Measurements from ENCODE around the gene MGA. TPM values are rescaled to one million over a fixed set of nuclear protein-coding genes. Genes with fewer than 3 reads are reported as not detected.
"Not testable (repeated sequence)": the region's sequence is repeated elsewhere in the genome, so short reads cannot be mapped to it uniquely, and the experiment has no call there.

The MGA gene
- total RNA-seq, 1 donor from 2014 or later: 42.0 TPM

DNA sequence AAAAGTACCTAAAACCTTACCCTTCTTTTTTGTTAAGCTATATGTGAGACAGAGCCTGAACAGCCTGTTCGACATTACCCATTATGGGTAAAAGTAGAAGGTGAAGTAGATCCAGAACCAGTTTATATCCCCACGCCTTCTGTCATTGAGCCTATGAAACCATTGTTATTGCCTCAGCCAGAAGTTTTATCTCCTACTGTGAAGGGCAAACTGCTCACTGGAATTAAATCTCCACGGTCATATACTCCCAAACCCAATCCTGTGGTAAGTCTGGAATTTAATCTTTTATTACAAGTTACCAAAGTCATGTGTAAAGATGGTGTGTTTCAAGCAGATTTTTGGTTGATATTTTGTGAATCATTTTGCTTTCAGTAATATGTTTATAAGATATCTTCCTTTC, 66.9 kb downstream of the MGA start:
- no peak for DNase-seq

- not testable (repeated sequence) for DNase-seq
Measured at GRCh38 chr15:41728061-41728460, 67.9 kb downstream of the MGA start.

DNA sequence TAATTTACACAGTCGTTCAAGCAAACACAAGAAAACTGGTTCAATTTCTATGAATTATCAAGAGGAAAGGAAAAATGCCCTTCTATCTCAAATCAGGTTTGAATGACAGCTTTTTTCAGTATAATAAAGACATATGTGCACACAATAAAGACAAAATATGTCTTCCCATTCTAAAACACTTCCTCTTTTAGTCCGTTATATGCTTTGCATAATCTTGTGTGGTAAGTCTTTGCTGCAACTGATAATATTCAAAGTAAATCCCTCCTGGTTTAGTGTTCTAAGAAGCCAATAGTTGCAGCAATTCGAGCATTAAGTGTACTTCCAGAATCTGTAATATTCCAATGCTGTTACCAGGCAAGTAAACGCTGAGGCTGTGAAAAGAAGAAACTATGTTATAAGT, 70.3 kb downstream of the MGA start:
- no peak for DNase-seq

DNA sequence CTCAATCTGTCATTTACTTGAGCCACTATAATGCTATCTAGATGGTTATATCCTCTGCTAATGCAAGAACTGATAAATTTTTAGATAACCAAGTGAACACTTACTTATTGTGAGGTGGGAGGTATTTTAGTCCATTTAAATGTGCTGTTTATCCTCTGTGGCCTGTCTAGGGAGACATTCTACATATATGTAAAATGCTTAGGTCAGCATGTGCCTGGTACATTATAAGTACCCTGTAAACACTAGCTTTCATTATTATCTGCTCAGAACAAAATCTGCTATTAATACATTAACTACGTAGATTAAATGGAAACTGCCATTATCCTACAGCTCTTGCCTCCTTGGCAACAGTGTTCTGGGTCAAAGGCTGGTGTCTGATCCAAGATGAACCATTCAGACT, 72.3 kb downstream of the MGA start:
- no peak for DNase-seq

- DNase-seq: no peak
Measured at GRCh38 chr15:41734079-41734478, 73.9 kb downstream of the MGA start.

GRCh38 chr15:41735046-41735445, 74.8 kb downstream of the MGA start:
- DNase-seq: no peak

- not testable (repeated sequence) for DNase-seq
Measured at GRCh38 chr15:41735492-41735891, 75.3 kb downstream of the MGA start.

DNA sequence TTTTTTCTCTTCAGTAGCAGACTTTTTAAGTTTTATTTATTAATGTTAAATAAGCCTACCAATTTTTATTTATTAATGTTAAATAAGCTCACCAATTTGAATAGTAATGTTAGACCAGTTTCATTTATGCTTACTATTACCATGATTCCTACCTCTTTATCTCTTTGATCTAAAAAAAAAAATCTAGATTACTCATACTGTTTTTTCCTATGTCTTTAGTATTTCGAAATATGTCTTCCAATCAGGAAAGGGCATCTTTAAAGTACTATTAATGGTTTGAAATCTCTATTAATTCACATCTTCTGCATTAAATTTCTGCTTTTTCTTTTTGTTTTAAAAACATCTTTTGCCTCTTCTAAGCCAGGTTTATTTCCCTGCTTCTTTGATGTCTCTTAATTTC, 86.6 kb downstream of the MGA start:
- DNase-seq: peak; percentile 12

DNA sequence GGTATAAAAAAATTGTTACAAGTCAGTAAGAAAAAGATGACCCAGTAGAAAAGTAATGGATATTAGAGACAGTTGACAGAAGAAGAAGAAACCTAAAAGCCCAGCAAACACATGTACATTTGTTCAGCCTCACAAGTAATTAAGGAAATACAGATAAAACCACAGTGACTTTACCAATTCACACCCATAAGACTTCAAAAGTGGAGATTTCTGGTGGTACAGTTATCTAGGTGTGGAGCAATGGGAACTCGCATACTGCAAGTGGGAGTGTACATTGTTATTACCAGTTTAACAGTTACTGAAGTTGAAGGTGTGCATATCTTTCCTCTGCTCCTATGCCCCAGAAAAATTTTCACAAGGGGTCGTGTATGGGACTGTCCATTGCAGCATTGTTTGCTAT, 96.0 kb downstream of the MGA start:
- no peak for DNase-seq

- DNase-seq: peak; percentile 88
Measured at GRCh38 chr15:41772720-41773331, 112.6 kb downstream of the MGA start.

DNA sequence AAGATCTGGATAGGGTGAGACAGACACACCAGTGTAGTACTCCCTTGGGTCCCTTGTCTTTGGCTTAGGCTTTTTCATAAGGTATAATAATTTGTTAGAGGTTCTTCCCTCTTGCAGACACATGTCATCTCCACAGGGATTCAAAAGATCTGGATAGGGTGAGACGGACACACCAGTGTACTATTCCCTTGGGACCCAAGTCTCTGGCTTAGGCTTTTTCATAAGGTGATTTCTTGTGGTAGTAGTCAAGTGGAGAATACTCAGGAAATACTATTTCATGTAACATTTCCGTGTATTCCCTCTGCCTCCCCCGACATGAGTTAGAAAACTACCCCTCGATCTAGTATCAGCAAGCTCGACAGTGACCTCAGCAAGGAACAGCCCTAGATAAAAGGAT, 113.1 kb downstream of the MGA start:
- peak; percentile 23 for DNase-seq

- DNase-seq: no peak
Measured at GRCh38 chr15:41773729-41774061, 113.5 kb downstream of the MGA start.

DNA sequence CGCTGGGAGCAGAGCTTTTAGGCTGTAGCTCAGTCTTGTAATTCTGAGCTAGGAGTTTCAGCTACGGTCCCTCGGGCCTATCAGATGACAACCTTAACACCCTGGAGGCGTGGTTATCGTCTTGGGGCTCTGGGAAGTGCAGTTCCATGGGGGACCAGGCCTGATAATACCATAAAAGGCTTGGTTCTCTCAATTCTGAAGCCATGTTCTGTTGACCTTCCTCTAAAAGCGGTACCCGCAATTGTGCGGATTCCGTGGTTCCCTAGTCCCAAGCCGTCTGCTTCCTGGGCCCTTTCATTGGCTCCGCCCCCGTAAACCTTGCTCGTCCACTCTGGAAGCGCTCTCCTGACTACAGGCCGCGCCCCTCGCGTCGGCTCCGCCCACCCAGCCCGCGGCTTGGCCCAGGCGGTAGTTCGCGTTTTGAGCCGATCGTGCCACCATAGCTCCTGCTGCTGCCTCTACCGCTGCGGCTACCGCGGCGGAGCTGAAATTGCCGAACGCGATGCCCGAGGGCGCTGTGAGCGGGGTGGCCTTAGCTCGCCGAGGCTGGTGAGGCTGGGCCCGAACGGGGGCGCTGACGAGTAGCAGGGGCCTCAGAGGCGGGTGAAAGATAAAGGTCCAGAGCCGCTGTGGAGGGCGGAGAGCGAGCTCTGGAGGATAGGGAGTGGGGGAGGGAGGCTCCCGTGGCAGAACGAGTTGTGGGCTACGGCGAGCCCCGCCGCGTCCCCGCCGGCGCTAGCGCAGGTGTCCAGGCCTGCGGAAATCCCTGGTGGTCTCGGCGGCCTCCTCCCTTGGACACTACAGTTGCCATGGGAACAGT, 114.1 kb downstream of the MGA start, which contains the start of gene MAPKBP1:
Gene MAPKBP1, plus strand, starts transcription at position 423 of the 820 bp plus-strand sequence. CDS start 792 bp downstream, outside the sequence.
- peak; percentile 99 for DNase-seq

DNA sequence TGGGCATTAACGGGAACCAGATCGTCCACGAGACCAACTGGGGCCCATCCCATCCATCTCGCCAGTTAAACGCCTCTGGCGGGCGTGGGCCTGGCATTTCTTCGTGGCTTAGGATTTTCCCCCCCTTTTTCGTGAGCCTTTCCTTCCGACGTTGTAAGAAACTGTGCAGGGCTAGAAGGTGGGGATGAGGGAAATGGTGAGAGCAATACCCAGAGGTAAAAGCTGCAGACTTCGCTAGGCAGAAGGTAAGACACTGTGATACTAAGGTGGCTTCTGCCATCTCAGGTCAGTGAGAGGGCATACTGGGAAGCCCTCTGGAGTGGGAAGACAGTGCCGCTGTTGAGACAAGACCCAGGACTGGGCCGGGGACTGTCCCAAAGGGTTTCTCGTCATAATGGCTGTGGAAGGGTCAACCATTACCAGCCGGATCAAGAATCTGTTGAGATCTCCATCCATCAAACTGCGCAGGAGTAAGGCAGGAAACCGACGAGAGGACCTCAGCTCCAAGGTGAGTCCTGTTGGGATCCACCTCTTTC, 114.7 kb downstream of the MGA start:
- DNase-seq: no peak

DNA sequence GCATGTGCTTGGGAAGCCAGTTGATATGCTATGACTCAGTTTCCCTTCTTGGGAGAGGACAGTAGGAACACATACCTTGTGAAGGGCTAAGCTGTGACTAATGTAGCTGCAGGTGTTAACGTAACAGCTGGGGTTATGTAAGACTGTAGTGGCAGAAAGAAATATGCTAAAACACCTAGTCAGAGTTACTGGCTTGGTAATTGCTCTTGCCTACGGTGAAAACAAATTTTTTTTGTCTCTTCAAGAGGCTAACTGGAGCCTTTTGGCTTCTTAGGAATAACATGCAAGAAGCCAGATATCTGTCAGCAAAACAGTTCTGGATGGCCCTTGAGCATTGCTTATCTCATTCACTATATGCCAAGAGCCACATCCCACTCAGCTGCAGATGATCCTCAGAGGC, 115.4 kb downstream of the MGA start:
- DNase-seq: peak; percentile 31

DNA sequence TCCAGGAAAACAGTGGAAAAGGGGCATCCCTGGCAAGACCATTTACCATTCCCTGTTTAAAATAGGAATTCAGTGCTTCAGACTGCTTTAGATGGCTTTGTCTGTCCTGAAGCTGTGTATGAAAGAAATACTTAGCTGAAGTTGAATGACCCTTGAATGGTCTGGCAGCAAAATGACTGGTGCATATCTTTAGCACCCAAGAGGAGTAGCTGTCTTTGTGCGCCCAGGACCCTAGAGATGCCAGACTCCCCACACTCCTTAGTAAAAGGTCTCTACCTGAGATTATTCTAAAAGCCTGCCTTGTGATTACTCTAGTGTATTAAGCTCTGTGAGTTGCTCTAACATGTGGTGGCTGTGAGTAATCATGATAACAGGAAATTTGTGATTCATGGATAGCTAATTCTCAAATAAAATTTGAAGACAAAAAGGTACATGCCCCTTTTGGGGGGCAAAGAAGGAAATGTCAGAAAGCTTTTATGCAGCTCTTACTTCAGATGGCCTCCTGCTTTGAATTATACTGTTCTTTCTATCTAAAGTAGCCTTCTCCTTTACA, 117.3 kb downstream of the MGA start:
- peak; percentile 66 for DNase-seq

- DNase-seq: peak; percentile 62
Measured at GRCh38 chr15:41778521-41778920, 118.3 kb downstream of the MGA start.

- DNase-seq: no peak
Measured at GRCh38 chr15:41779662-41780157, 119.5 kb downstream of the MGA start.

GRCh38 chr15:41780266-41780665, 120.1 kb downstream of the MGA start:
- peak; percentile 41 for DNase-seq

DNA sequence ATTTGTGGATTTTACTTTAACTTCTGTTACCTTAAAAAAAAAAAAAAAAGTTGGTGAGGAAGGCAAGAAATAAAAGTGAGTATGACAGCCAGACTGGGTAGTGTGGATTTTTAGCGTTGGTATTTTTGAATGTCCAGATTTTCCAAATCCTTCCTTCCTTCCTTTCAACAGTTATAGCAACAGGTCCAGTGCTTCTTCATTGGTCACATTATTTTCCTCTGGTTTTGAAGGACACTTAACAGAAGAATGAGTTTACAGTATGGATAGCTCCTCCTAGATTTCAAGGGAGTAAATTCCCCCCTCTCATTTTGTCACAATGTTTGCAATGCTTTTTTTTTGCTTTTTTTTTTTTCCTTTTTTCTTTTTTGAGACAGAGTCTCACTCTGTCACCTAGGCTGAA, 120.5 kb downstream of the MGA start:
- DNase-seq: peak; percentile 29

GRCh38 chr15:41782371-41783282, 122.4 kb downstream of the MGA start:
- DNase-seq: no peak

GRCh38 chr15:41783296-41783695, 123.1 kb downstream of the MGA start:
- no peak for DNase-seq

Data from dermis blood vessel endothelial cell (primary cell).